HCT116 (cell line): ENCODE data around the gene PLK4. TPM values are rescaled to one million over a fixed set of nuclear protein-coding genes. Genes with fewer than 3 reads are reported as not detected.

ENCODE experiments used
- ATAC-seq: fragments of 200-7000 bp; cut with Tn5 transposase; 2 replicates; pipeline ENCODE4 v1.9.1; 2020; ENCODE audit warnings: mild to moderate bottlenecking, moderate library complexity
- BruUV-seq: library from RNA; stranded (reverse); fragments of 400-500 nt; replicated peaks from 2 replicates; lab custom pipeline; 2021; lab: Mats Ljungman, UMichigan
- CTCF ChIA-PET: fragments of 300-600 bp; sonication (Branson Sonifier 250); formaldehyde crosslinking; loops from one replicate; lab custom pipeline; 2021; ENCODE audit warnings: antibody characterized with exemption; lab: Charles Lee
- POLR2A ChIA-PET: fragments of 300-600, 350-600 bp; sonication (Branson Sonifier 250); formaldehyde crosslinking; loops from one replicate; lab custom pipeline; 2021; ENCODE audit warnings: antibody characterized with exemption; lab: Charles Lee
- RAD21 ChIA-PET, 2 experiments: fragments of 300-600 bp; sonication (Branson Sonifier 250); formaldehyde crosslinking; loops; one replicate each; lab custom pipeline; 2023; ENCODE audit warnings: low total read pairs in 2 of 2; ENCODE audit not compliant: uncharacterized antibody in 2 of 2, unreplicated experiment in 2 of 2, low non-redundant PET in 1 of 2; lab: Charles Lee
- DNase-seq: peaks from one replicate; pipeline ENCODE4 v3.0.0-alpha.2; 2010; ENCODE audit warnings: low read depth, low spot score
- H2AFZ ChIP-seq: fragments of 200-600 bp; shearing (Covaris generic), sonication (generic); 2 replicates; pipeline ENCODE4 v1.6.1; 2017; ENCODE audit warnings: low read depth, mixed run types, mixed read lengths, antibody characterized with exemption, low read length; ENCODE audit not compliant: poor library complexity, severe bottlenecking
- H3K27ac ChIP-seq: 2 replicates; pipeline ENCODE4 v1.5.1; 2012; ENCODE audit warnings: low read depth, low read length
- H3K27me3 ChIP-seq: fragments of 200-600 bp; sonication (generic); 2 replicates; pipeline ENCODE4 v1.6.1; 2016; ENCODE audit warnings: mixed run types, low read length, mixed read lengths; ENCODE audit not compliant: insufficient read depth
- H3K36me3 ChIP-seq, 2 experiments: fragments of 200-500 bp in 1 of 2; fragments of 200-600 bp in 1 of 2; sonication (Bioruptor generic) in 1 of 2; sonication (generic) in 1 of 2; 2 replicates each; pipeline versions ENCODE4 v1.5.1 to v1.6.1; 2014 to 2016; ENCODE audit warnings: low read length in 2 of 2, inconsistent platforms in 1 of 2, mixed read lengths in 1 of 2, mixed run types in 1 of 2; ENCODE audit not compliant: insufficient read depth in 2 of 2, control insufficient read depth in 1 of 2
- H3K4me1 ChIP-seq, 2 experiments: fragments of 200-600 bp in 1 of 2; sonication (generic) in 1 of 2; 2 replicates each; pipeline versions ENCODE4 v1.5.1 to v1.6.1; 2012 to 2017; ENCODE audit warnings: low read length in 2 of 2, inconsistent platforms in 1 of 2, mild to moderate bottlenecking in 1 of 2, mixed read lengths in 1 of 2, mixed run types in 1 of 2, moderate library complexity in 1 of 2; ENCODE audit not compliant: insufficient read depth in 2 of 2, control insufficient read depth in 1 of 2
- H3K4me2 ChIP-seq: fragments of 200-600 bp; sonication (generic); 2 replicates; pipeline ENCODE4 v1.6.1; 2017; ENCODE audit warnings: mixed run types, low read length, mixed read lengths
- H3K4me3 ChIP-seq, 2 experiments: fragments of 200-600 bp in 1 of 2; sonication (generic) in 1 of 2; replicated peaks in 1 of 2; 2 replicates each; pipeline ENCODE4 v1.5.1; 2011 to 2016; ENCODE audit warnings: low read length in 2 of 2, control low read depth in 1 of 2, low read depth in 1 of 2, mild to moderate bottlenecking in 1 of 2, mixed read lengths in 1 of 2, mixed run types in 1 of 2
- H3K79me2 ChIP-seq: fragments of 200-600 bp; sonication (generic); 2 replicates; pipeline ENCODE4 v1.6.1; 2017; ENCODE audit warnings: mild to moderate bottlenecking, mixed run types, low read length, moderate library complexity, mixed read lengths; ENCODE audit not compliant: insufficient read depth
- H3K9ac ChIP-seq: fragments of 200-600 bp; sonication (generic); 2 replicates; pipeline ENCODE4 v1.6.1; 2016; ENCODE audit warnings: low read length, mixed read lengths
- H3K9me2 ChIP-seq: fragments of 200-600 bp; sonication (generic), shearing (Covaris generic); 2 replicates; pipeline ENCODE4 v1.6.1; 2017; ENCODE audit warnings: mixed run types, mild to moderate bottlenecking, moderate library complexity; ENCODE audit not compliant: insufficient read depth
- H3K9me3 ChIP-seq, 2 experiments: fragments of 200-500 bp in 1 of 2; fragments of 200-600 bp in 1 of 2; sonication (Bioruptor generic) in 1 of 2; sonication (generic) in 1 of 2; 2 replicates each; pipeline ENCODE4 v1.6.1; 2014 to 2017; ENCODE audit warnings: low read length in 2 of 2, mixed read lengths in 2 of 2, inconsistent platforms in 1 of 2, low read depth in 1 of 2, mild to moderate bottlenecking in 1 of 2, mixed run types in 1 of 2, moderate library complexity in 1 of 2; ENCODE audit not compliant: control insufficient read depth in 1 of 2, insufficient read depth in 1 of 2
- H4K20me1 ChIP-seq: fragments of 200-600 bp; sonication (generic), shearing (Covaris generic); 2 replicates; pipeline ENCODE4 v1.6.1; 2017; ENCODE audit warnings: mixed run types, mild to moderate bottlenecking, moderate library complexity; ENCODE audit not compliant: insufficient read depth
- CEBPB ChIP-seq: IDR thresholded peaks from 2 replicates; pipeline ENCODE4 v1.6.1; 2012; ENCODE audit warnings: low read depth
- EGR1 ChIP-seq: IDR thresholded peaks from 2 replicates; pipeline ENCODE4 v1.6.1; 2012; ENCODE audit warnings: low read depth
- ELF1 ChIP-seq: IDR thresholded peaks from 2 replicates; pipeline ENCODE4 v1.6.1; 2012; ENCODE audit warnings: low read depth, borderline replicate concordance
- EZH2phosphoT487 ChIP-seq: fragments of 200-600 bp; IDR thresholded peaks from 2 replicates; pipeline ENCODE4 v1.6.1; 2018; ENCODE audit warnings: antibody characterized with exemption, borderline replicate concordance
- JUND ChIP-seq: IDR thresholded peaks from 2 replicates; pipeline ENCODE4 v1.6.1; 2012
- MAX ChIP-seq: IDR thresholded peaks from 2 replicates; pipeline ENCODE4 v1.6.1; 2012
- POLR2AphosphoS5 ChIP-seq: IDR thresholded peaks from 2 replicates; pipeline ENCODE4 v1.6.1; 2011; ENCODE audit warnings: mild to moderate bottlenecking, low read depth, low read length, moderate library complexity
- RAD21 ChIP-seq: IDR thresholded peaks from 2 replicates; pipeline ENCODE4 v1.6.1; 2012; ENCODE audit warnings: low read depth, mild to moderate bottlenecking
- REST ChIP-seq: IDR thresholded peaks from 2 replicates; pipeline ENCODE4 v1.6.1; 2012; ENCODE audit warnings: low read depth
- SP1 ChIP-seq: IDR thresholded peaks from 2 replicates; pipeline ENCODE4 v1.6.1; 2012; ENCODE audit warnings: low read depth
- YY1 ChIP-seq: IDR thresholded peaks from 2 replicates; pipeline ENCODE4 v1.6.1; 2011; ENCODE audit warnings: low read length, low read depth, moderate library complexity, mild to moderate bottlenecking; ENCODE audit not compliant: insufficient replicate concordance; ENCODE audit errors: extremely low read depth
- ZBTB33 ChIP-seq: IDR thresholded peaks from 2 replicates; pipeline ENCODE4 v1.6.1; 2011; ENCODE audit warnings: mild to moderate bottlenecking, low read length, moderate library complexity; ENCODE audit not compliant: insufficient replicate concordance; ENCODE audit errors: extremely low read depth
- ZNF274 ChIP-seq: fragments of 200-500 bp; sonication (Bioruptor generic); IDR thresholded peaks from 2 replicates; pipeline ENCODE4 v1.6.1; 2014; ENCODE audit warnings: mild to moderate bottlenecking, low read depth, low read length, inconsistent platforms
- intact Hi-C: fragments of 100-400 bp; cut with micrococcal nuclease; formaldehyde crosslinking; loops from 2 replicates; pipeline ENCODE4 v1.10.0; 2022
- total RNA-seq: library from RNA; stranded (reverse); gene quantifications from one replicate; pipeline ENCODE4 v1.2.1, GENCODE V29; 2021; ENCODE audit not compliant: unreplicated experiment

Gene PLK4
- total RNA-seq, 1 experiment from 2014 or later: 34.8 TPM

- BruUV-seq: no TSS peak
- Histone ChIP-seq H3K27me3 (no peaks in the 10 kb centered on the region), H3K9ac (peak overlapping the region; percentile 98), H3K79me2 (peaks cover 71% of the 10 kb centered on the region), H3K27ac (peak overlapping the region; percentile 91), H3K9me3 (no peaks in the 10 kb centered on the region), H2AFZ (no peak overlapping the region), H3K9me2 (no peaks in the 10 kb centered on the region), H3K4me1 (peaks cover 5 to 13% of the 10 kb centered on the region in 2 experiments), H3K4me3 (peak overlapping the region; percentile 64 to 90), H3K4me2 (peak overlapping the region; percentile 70), H3K36me3 (peaks cover 14 to 34% of the 10 kb centered on the region in 2 experiments), H4K20me1 (0 out of 2 replicates have a peak, but pooled peaks cover 5% of the 10 kb centered on the region)
- ATAC-seq (no peak), DNase-seq (no peak)
- RAD21 ChIA-PET: no interaction called here
- intact Hi-C loops: loop anchor here (5.0 kb wide), 1 partner anchor 86 kb away; the partner anchor contains the start of genes ABHD18 and MFSD8
- TF ChIP-seq ZBTB33 (no peak), RAD21 (peak; percentile 42; the same call in 1 of the 2 replicates)
- CTCF ChIA-PET: interaction anchor here (0.6 kb wide), 1 partner anchor 92 kb away, joined by 3 read pairs; no protein-coding TSS in a partner anchor
- POLR2A ChIA-PET: interaction anchor here (0.6 to 1.7 kb wide), 8 partner anchors 8 to 181 kb away, joined by 4 to 10 read pairs (median 6); partner anchors contain the start of genes ABHD18 and MFSD8
These were observed 821 bp downstream of the PLK4 start for GRCh38 chr4:127881563-127881864.

GRCh38 chr4:127888559-127888958 is 7.9 kb downstream of the PLK4 start:
- CTCF ChIA-PET: interaction anchor here (0.7 kb wide), 1 partner anchor 155 kb away, joined by 3 read pairs; no protein-coding TSS in a partner anchor
- POLR2A ChIA-PET: no interaction called here
- no peak for TF ChIP-seq EGR1
- TF ChIP-seq MAX: no peak
- TF ChIP-seq ELF1: no peak
- TF ChIP-seq YY1: no peak
- TF ChIP-seq SP1: no peak
- no peak for TF ChIP-seq JUND
- TF ChIP-seq CEBPB: no peak
- no peak for TF ChIP-seq ZNF274
- no peak for TF ChIP-seq REST
- no peak for TF ChIP-seq POLR2AphosphoS5
- no peak for TF ChIP-seq EZH2phosphoT487
- TF ChIP-seq RAD21: no peak

More at GRCh38 chr4:127888559-127888958, 7.9 kb downstream of the PLK4 start:
- no TSS peak for BruUV-seq
- RAD21 ChIA-PET: no interaction called here
- H3K4me2 ChIP-seq: no peak overlapping the region
- H3K27ac ChIP-seq: no peak overlapping the region
- H2AFZ ChIP-seq: no peak overlapping the region
- no peaks in the 10 kb centered on the region for H3K27me3 ChIP-seq
- no peaks in the 10 kb centered on the region for H3K4me1 ChIP-seq
- ATAC-seq (no peak), DNase-seq (no peak)
- H3K9ac ChIP-seq: no peak overlapping the region
- H3K4me3 ChIP-seq: no peak overlapping the region
- H3K9me3 ChIP-seq: no peaks in the 10 kb centered on the region
- H3K9me2 ChIP-seq: no peaks in the 10 kb centered on the region
- intact Hi-C loops: no loop called here
- H3K36me3 ChIP-seq: peaks cover 53 to 56% of the 10 kb centered on the region in 2 experiments
- H3K79me2 ChIP-seq: peaks cover 67% of the 10 kb centered on the region
- peaks cover 5% of the 10 kb centered on the region; the same call in 1 of the 2 replicates for H4K20me1 ChIP-seq
